GM12874 (cell line): Measurements from ENCODE around the gene TEX12.

Experiments
- TF ChIP-seq, protein P1 (sequence below): IDR thresholded peaks from 2 replicates; pipeline ENCODE4 v1.5.1; 2011; ENCODE audit warnings: low read depth, mild to moderate bottlenecking, control low read depth, low read length, moderate library complexity; ENCODE audit not compliant: insufficient read depth

TEX12 gene, protein sequence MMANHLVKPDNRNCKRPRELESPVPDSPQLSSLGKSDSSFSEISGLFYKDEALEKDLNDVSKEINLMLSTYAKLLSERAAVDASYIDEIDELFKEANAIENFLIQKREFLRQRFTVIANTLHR

DNA sequence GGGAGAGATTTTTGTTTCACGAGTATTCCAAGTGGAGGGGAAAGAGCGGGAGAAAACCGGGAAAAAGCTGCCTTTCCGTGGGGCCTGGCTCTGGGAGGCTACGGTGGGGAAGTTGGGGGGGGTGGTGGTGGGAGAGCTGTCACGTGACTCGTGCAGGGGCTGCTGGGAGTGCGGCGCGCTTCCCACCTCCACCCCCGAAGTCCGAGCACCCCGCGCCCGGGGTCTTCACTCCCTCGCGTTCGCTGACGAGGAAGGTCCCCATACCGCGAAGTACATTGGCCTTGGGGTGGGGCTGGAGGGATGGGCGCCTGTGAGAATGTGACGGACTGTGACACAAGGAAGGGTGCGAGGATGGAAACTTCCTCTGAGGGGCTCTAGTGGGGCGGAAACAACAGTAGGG is at the start of gene TEX12:
TEX12 (plus strand) TSS at position 228 of the 400 bp plus-strand sequence. CDS start 1,897 bp downstream, outside the sequence.
- TF ChIP-seq, protein P1, sequence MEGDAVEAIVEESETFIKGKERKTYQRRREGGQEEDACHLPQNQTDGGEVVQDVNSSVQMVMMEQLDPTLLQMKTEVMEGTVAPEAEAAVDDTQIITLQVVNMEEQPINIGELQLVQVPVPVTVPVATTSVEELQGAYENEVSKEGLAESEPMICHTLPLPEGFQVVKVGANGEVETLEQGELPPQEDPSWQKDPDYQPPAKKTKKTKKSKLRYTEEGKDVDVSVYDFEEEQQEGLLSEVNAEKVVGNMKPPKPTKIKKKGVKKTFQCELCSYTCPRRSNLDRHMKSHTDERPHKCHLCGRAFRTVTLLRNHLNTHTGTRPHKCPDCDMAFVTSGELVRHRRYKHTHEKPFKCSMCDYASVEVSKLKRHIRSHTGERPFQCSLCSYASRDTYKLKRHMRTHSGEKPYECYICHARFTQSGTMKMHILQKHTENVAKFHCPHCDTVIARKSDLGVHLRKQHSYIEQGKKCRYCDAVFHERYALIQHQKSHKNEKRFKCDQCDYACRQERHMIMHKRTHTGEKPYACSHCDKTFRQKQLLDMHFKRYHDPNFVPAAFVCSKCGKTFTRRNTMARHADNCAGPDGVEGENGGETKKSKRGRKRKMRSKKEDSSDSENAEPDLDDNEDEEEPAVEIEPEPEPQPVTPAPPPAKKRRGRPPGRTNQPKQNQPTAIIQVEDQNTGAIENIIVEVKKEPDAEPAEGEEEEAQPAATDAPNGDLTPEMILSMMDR, result no peak

DNA sequence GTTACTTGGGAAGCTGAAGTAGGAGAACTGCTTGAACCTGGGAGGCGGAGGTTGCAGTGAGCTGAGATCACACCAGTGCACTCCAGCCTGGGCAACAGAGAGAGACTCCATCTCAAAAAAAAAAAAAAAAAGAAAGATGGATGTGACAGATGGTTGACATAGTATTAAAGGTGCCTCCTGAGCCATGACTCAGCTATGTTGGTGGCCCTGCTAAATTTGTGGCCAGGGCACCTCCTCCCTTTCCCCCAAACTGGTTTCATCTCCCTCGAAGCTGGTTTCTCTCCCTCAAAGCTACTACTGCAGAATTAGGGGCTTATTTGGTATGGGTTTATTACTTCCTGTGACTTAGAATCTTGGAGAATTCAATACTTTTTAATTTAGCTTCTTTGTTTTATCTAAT is 49.0 kb upstream of the TEX12 start:
- TF ChIP-seq, protein P1, result no peak

DNA sequence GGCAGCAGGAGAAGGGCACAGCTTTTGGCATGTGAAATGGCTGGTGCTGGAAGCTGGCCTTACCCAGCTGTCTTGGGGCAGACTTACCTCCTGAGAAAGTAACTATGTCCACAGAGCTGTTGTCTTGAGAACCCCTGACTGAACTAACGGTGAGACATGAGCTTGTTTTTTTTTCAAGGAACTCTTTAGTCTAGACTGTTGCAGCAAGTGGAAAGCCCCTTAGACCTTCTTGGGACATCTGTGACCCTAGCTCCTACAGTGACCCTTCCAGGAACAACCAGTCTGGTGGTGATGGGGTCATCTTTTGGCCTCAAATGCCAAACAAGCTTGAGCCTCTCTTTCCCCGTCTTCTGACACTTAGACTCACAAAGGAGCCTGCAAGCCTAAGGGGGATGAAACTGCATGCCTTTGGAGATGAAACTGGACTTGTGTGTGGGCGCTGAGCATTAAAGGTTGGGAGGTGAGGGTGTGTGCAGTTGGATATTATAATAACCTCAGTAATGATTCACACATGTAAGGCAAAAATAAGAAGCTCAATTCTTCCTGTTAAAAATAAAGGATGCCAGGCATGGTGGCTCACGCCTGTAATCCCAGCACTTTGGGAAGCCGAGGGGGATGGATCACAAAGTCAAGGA is 45.1 kb upstream of the TEX12 start:
- TF ChIP-seq, protein P1, result no peak

DNA sequence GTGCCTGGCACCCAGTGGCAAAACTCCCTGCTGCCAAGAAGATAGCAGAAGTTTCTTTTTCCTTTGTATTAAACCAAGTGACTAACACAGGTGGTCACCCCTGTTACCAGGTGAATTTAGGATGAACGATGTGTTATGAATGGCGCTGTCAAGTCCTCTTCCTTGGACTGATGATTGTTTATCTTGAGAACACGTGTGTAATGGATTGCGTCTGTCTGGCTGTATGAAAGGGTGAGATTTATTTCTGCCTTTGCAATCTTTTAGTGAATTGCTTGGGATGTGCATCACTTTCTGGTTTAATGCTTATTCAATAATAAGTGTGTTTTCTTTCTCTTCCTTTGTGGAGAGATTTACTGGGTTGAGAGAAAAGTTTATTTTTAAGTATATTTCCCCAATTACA is 44.0 kb upstream of the TEX12 start:
- TF ChIP-seq, protein P1, result no peak

DNA sequence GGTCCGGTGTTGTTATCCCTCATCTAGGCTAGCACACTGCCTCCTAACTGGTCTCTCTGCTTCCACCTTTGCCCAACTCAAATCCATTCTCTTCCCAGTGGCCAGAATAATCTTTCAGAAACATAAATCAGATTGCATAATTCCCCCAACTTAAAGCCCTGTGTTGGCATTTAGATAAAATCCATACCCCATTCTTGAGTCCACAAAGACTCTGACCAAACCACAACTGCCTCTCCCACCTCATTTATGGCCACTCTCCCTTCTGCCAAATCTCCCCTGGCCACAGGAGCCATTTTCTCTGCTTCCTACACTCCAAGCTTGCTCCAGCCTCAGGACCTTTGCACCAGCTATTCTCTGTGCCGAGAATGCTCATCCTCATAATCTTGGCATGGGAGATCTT is 40.1 kb upstream of the TEX12 start:
- TF ChIP-seq, protein P1, result no peak

DNA sequence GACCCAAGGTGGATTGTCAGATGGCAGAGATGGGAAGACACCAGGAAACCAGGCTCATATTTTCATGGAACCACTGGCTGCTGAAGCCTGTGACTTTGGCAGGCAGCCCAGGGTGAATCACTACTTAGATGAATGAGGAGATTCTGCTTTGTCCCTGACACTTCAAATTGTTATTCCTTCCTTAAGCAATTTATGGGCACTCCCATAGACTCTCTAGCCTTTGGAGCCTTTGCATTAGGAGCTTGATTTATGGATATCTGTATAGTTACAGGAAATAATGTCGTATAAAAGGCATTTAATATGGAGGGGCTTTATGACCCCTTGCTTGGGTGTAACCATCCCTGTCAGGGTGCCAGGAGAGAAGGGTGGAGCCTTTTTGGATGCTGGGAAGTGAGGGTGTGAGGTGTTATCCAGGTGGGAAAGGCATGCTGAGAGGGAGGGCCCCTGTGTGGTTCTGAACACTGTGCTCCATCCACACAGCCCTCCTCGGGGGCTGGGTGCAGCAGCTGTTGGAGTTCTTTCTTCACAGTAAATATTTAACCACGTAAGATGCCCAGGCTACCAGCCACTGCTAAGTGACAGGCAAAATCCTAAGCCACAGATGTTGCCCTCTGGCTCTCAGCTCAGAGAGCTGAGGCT is 38.6 kb upstream of the TEX12 start:
- TF ChIP-seq, protein P1, result no peak

DNA sequence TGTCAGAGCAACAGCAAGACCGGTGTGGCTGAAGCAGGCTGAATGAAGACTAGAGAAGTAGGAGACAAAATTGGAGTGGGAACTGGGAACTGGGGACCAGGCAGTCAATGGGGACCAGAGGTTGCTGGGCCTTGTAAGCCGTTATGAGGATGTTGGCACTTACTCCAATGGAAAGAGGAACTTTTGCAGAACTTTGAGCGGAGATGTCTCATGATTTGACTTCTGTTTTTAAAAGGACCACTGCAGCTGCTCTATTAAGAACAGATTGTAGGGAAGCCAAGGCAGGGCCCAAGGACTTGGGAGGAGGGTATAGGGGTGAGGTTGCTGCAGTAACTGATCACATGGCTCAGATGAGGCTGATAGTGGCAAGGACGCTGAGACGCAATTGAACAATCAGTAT is 37.5 kb upstream of the TEX12 start:
- TF ChIP-seq, protein P1, result no peak
